Measurements from ENCODE around the gene RPS2.
"Not testable (repeated sequence)": the region's sequence is repeated elsewhere in the genome, so short reads cannot be mapped to it uniquely, and the experiment has no call there.

The RPS2 gene

GRCh38 chr16:1941162-1942046 is 23.2 kb downstream of the RPS2 start:
- no peak for DNase-seq

GRCh38 chr16:1940273-1941161 is 24.1 kb downstream of the RPS2 start:
- peak in 1 of 2 donors; percentile 68 for DNase-seq

DNA sequence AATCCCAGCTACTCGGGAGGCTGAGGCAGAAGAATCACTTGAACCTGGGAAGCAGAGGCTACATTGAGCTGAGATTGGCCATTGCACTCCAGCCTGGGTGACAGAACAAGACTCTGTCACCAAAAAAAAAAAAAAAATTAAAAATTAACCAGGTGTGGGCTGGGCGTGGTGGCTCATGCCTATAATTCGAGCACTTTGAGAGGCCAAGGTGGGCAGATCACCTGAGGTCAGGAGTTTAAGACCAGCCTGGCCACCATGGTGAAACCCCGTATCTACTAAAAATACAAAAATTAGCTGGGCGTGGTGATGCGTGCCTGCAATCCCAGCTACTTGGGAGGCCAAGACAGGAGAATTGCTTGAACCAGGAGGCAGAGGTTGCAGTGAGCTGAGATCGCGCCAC is 24.8 kb downstream of the RPS2 start:
- DNase-seq = not testable (repeated sequence)

DNA sequence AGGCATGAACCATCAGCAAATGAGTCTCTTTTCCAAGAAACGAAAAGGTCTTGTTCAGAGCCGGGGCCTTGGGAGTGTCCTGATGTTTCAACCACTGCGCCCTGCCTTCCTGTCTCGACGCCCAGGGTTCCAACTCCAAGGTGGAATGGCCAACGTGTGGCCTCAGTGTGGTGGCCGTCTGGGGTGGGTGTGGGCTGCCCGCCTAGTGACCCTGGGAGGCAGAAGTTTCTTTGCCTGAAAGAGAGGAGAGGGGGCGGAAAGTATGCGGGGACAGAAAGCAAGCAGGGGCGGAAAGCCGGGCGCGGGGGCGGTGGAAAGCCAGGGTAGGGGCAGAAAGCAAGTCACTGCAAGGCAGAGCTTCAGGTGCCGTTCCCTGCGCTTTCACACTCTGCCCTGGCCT is 25.7 kb downstream of the RPS2 start:
- no peak for DNase-seq

DNA sequence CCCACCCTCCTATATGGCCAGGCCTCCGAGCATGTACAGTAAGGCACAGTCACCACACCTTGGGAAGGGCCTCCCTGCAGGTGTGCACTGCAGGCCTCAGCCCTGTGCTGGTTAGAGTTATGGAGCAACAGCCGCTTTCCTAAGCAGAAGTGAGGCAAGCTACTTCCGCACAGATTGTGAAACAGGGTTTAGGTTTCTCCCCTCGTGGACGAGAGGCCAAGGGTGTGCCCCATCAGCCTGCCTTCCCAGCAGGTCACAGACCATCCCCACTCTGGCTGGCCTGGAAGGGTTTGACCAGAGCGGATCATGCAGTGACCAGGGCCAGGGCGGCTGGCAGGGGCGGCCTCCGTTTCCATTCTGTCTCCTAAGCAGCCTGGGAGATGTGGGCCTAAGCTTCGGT is 26.3 kb downstream of the RPS2 start:
- DNase-seq = peak; percentile 85 to 87

DNA sequence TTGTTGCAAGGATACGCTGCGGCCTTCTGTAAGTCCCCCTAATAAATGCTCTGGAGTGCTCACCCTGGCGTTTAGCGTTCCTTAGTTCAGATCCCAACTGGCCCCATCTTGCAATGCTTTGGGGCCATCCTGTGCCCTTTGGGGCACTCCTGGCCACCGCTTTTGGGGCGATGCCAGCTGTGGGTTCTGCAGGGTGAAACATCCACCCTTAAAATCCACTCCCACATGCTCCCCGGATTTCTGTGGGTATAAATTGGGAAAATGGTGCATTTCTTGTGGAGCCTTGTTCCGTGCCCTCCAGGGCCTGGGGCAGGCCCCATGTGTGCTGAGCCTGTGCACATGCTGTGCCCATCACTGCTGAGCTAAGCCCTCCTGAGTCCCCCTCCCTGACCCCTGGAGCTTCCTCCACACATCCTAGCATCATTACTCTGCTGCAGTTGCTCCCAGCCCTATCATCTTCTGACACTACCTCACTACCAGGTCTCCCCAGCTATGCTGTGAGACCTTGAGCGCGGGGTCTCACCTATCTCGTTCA is 27.6 kb downstream of the RPS2 start:
- DNase-seq = no peak

DNA sequence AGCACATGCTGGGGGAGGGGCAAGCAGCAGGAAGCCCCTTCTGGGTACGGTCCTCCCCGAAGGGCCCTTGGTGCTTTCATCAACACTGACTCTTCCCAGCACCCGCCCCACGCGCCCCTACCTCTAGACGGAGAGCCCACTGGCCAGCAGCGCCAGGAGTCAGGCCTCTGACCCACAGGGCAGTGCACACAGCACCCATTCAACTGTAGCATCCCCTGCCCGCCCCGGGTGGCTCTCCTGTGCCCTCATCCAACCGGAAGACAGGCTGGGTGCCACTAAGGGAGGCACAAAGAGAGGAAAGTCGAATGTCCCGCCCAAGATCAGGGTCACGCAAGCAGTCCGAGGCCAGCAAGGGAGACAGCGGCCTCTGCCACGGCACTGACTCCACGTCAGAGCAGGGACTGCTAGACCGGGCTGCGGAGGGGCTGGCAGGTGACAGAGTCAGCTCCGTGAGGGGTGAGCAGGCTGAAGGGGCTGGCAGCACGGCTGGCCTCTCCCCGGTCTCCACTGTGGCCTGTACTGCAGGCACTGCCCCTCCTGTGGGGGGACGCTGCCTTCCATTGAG is 31.4 kb downstream of the RPS2 start:
- no peak for DNase-seq

GRCh38 chr16:1932050-1933028 is 32.3 kb downstream of the RPS2 start:
- DNase-seq = no peak

DNA sequence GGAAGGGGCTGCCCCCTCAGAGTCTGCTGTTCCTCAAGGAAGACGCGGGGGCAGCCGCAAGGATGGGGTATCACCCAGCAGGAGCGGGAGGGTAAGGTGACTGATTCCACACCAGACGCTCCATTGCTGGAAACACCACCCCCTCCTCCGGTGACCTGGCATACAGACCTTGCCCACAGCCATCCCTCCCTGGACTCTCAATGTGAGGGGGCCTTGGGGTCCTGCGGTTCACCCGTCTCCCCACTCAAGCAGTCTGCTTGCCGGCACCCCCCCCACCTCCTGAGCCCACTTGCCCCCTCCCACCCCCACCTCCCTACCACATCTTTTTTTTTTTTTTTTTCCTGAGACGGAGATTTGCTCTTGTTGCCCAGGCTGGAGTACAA is 34.3 kb downstream of the RPS2 start:
- DNase-seq = no peak

- peak; percentile 89 to 90 for DNase-seq
Observed at GRCh38 chr16:1929578-1930337, 34.9 kb downstream of the RPS2 start.

- peak; percentile 7 to 17 for DNase-seq
Observed at GRCh38 chr16:1929105-1929504, 35.5 kb downstream of the RPS2 start.

- no peak for DNase-seq
Observed at GRCh38 chr16:1926271-1926670, 38.4 kb downstream of the RPS2 start.

DNA sequence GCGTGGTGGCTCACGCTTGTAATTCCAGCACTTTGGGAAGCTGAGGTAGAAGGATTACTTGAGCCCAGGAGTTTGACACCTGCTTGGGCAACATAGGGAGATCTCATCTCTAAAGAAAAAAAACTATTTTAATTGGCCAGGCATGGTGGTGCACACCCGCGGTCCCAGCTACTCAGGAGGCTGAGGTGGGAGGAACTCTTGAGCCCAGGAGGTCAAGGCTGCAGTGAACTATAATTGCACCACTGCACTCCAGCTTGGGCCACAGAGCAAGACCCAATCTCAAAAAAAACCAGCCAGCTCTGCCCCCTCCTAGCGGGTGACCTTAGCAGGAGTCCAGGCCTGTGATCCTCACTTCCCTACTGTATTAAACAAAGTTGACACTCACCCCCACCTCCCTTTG is 40.5 kb downstream of the RPS2 start:
- DNase-seq = no peak

GRCh38 chr16:1923299-1924034 is 41.2 kb downstream of the RPS2 start:
- no peak for DNase-seq

DNA sequence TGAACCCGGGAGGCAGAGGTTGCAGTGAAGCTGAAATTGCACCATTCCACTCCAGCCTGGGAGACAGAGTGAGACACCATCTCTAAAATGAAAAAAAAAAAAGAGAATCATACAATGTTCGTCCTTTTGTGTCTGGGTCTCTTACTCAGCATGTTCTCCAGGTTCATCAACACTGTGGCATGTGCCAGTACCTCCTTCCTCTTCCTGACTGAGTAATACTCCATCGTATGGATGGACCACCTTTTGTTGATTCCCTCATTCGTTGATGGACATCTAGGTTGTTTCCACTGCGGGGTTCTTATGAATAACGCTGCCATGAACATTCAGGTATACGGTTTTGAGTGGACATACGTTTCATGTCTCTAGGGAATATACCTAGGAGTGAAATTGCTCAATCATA is 42.3 kb downstream of the RPS2 start:
- no peak for DNase-seq

DNA sequence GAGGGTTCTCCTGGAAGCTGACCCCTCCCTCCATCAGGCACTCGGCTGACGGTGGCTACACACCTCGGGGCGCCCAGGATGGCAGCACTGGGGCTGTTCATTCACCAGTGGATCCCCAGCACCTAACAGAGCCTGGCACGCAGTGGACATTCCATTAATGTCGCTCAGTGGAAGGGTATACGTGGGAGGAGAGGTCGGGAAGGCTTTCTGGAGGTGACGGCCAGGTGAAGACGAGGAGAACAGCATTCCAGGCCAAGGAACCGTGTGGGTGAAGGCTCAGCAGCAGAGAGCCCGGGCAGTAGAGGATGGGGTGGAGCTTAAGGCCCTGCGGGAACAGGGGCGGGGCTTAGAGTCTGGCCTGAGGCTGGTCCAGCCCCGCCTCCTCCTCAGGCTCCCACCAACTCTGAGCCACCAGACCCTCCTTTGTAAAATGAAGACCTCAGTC is 43.9 kb downstream of the RPS2 start:
- DNase-seq = no peak

- DNase-seq = not testable (repeated sequence)
Observed at GRCh38 chr16:1920122-1920521, 44.5 kb downstream of the RPS2 start.

- no peak for DNase-seq
Observed at GRCh38 chr16:1919327-1919998, 45.2 kb downstream of the RPS2 start.
